Thyroid gland (tissue), 4 donors: ENCODE measurements around the gene HELZ. TPM values are rescaled to one million over a fixed set of nuclear protein-coding genes. Genes with fewer than 3 reads are reported as not detected.

Experiments
- DNase-seq, 2 donors: peaks; one replicate each; pipeline ENCODE4 v3.0.0-alpha.2; 2019
- H3K27ac ChIP-seq, 3 donors: fragments of 200-600 bp; sonication (generic); 1 replicate in 2 of 3; 2 replicates in 1 of 3; pipeline ENCODE4 v1.5.1; 2016 to 2019; ENCODE audit warnings: mild to moderate bottlenecking in 1 of 3, moderate library complexity in 1 of 3
- H3K27me3 ChIP-seq: fragments of 200-600 bp; sonication (generic); one replicate; pipeline ENCODE4 v1.5.1; 2019
- H3K36me3 ChIP-seq, 2 donors: fragments of 200-600 bp; sonication (generic); one replicate each; pipeline ENCODE4 v1.5.1; 2016 to 2019
- H3K4me1 ChIP-seq, 2 donors: fragments of 200-600 bp; sonication (generic); one replicate each; pipeline ENCODE4 v1.5.1; 2017 to 2019
- H3K4me3 ChIP-seq, 3 donors: fragments of 200-600 bp; sonication (generic); replicated peaks in 1 of 3; 1 replicate in 2 of 3; 2 replicates in 1 of 3; pipeline ENCODE4 v1.5.1; 2016; ENCODE audit warnings: mild to moderate bottlenecking in 1 of 3
- H3K9me3 ChIP-seq: fragments of 200-600 bp; sonication (generic); one replicate; pipeline ENCODE4 v1.5.1; 2017
- POLR2A ChIP-seq, 2 donors: fragments of 450-650 bp; IDR thresholded peaks; one replicate each; pipeline ENCODE4 v1.6.1; 2017; ENCODE audit warnings: antibody characterized with exemption in 2 of 2, mild to moderate bottlenecking in 2 of 2, moderate library complexity in 1 of 2
- WGBS, 2 donors: methylation state at CpG; one replicate each; pipeline ENCODE4 v1.1.5; 2017; 5-methylcytosine and 5-hydroxymethylcytosine counted together
- intact Hi-C: fragments of 100-400 bp; cut with DNase I; formaldehyde crosslinking; loops from one replicate; pipeline ENCODE4 v1.15.1; 2023
- total RNA-seq, 4 donors: library from RNA; depleted of rRNA; stranded (reverse); fragments of >200 nt; gene quantifications; one replicate each; pipeline ENCODE4 v1.2.3, GENCODE V29; 2016
- TF ChIP-seq, protein P1 (sequence below), 6 experiments: fragments of 200-600 bp in 3 of 6; fragments of 450-650 bp in 3 of 6; sonication (generic) in 3 of 6; IDR thresholded peaks; one replicate each; pipeline ENCODE4 v1.5.1; 2016 to 2019; ENCODE audit warnings: antibody characterized with exemption in 6 of 6, mild to moderate bottlenecking in 2 of 6, inconsistent platforms in 1 of 6, moderate library complexity in 1 of 6

The HELZ gene
- total RNA-seq, 4 donors from 2014 or later, result 63.4 to 134 (median 88.2) TPM

- H3K4me3 ChIP-seq, result no peak overlapping the region
- no peaks in the 10 kb centered on the region for H3K9me3 ChIP-seq
- no peaks in the 10 kb centered on the region for H3K4me1 ChIP-seq
- TF ChIP-seq, protein P1, sequence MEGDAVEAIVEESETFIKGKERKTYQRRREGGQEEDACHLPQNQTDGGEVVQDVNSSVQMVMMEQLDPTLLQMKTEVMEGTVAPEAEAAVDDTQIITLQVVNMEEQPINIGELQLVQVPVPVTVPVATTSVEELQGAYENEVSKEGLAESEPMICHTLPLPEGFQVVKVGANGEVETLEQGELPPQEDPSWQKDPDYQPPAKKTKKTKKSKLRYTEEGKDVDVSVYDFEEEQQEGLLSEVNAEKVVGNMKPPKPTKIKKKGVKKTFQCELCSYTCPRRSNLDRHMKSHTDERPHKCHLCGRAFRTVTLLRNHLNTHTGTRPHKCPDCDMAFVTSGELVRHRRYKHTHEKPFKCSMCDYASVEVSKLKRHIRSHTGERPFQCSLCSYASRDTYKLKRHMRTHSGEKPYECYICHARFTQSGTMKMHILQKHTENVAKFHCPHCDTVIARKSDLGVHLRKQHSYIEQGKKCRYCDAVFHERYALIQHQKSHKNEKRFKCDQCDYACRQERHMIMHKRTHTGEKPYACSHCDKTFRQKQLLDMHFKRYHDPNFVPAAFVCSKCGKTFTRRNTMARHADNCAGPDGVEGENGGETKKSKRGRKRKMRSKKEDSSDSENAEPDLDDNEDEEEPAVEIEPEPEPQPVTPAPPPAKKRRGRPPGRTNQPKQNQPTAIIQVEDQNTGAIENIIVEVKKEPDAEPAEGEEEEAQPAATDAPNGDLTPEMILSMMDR (IDR thresholded peaks at IDR 0.05), result no peak
- no peak for TF ChIP-seq POLR2A (IDR thresholded peaks at IDR 0.05)
- H3K27me3 ChIP-seq, result no peaks in the 10 kb centered on the region
- H3K36me3 ChIP-seq, result peaks cover 0 to 10% of the 10 kb centered on the region in 2 donors
- 94 to 96% methylated on average over 5 of the region's 5 CpGs for WGBS, 2 donors
- intact Hi-C loops, result no loop called here
- no peak for DNase-seq
- H3K27ac ChIP-seq, result no peak overlapping the region
Observed at GRCh38 chr17:67136191-67137025, 108.6 kb downstream of the HELZ start.

- Histone ChIP-seq H3K9me3 (no peaks in the 10 kb centered on the region), H3K27ac (no peak overlapping the region), H3K4me1 (no peaks in the 10 kb centered on the region), H3K36me3 (peaks cover 3 to 10% of the 10 kb centered on the region in 2 donors), H3K4me3 (no peak overlapping the region), H3K27me3 (no peaks in the 10 kb centered on the region)
- intact Hi-C loops, result no loop called here
- DNase-seq, result no peak
- TF ChIP-seq, protein P1 (IDR thresholded peaks at IDR 0.05), result no peak
- TF ChIP-seq POLR2A (IDR thresholded peaks at IDR 0.05), result no peak
Observed at GRCh38 chr17:67133161-67133560, 111.8 kb downstream of the HELZ start.

- Histone ChIP-seq H3K36me3 (peaks cover 6 to 10% of the 10 kb centered on the region in 2 donors), H3K4me1 (no peaks in the 10 kb centered on the region), H3K9me3 (no peaks in the 10 kb centered on the region), H3K27ac (no peak overlapping the region), H3K27me3 (no peaks in the 10 kb centered on the region), H3K4me3 (no peak overlapping the region)
- TF ChIP-seq, protein P1 (IDR thresholded peaks at IDR 0.05), result no peak
- no peak for TF ChIP-seq POLR2A (IDR thresholded peaks at IDR 0.05)
- WGBS, 2 donors, result 90 to 97% methylated on average over 1 of the region's 1 CpG
- no peak for DNase-seq
- intact Hi-C loops, result no loop called here
Observed at GRCh38 chr17:67132366-67132765, 112.6 kb downstream of the HELZ start.

DNA sequence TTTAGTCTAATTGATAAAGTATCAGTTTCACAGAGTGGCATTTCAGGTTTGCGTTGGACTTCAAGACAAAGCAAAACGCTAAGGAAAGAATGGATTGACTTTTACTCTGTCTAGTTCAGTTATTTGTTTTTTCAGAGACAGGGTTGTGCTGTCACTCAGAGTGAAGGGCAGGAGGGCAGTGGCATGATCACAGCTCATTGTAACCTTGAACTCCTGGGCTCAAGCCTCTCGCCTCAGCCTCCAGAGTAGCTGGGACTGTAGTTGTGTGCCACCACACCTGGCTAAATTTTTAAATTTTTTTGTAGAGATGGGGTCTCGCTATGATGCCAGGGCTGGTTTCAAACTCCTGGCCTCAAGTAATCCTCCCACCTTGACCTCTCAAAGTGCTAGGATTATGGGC lies 114.2 kb downstream of the HELZ start:
- no peak for TF ChIP-seq POLR2A (IDR thresholded peaks at IDR 0.05)
- TF ChIP-seq, protein P1 (IDR thresholded peaks at IDR 0.05), result no peak

GRCh38 chr17:67129283-67129682 lies 115.7 kb downstream of the HELZ start:
- intact Hi-C loops, result no loop called here
- TF ChIP-seq, protein P1 (IDR thresholded peaks at IDR 0.05), result no peak
- no peak for TF ChIP-seq POLR2A (IDR thresholded peaks at IDR 0.05)
- WGBS, 2 donors, result 92 to 95% methylated on average over 3 of the region's 3 CpGs
- Histone ChIP-seq H3K4me3 (no peak overlapping the region), H3K9me3 (no peaks in the 10 kb centered on the region), H3K27ac (no peak overlapping the region), H3K36me3 (peaks cover 4 to 6% of the 10 kb centered on the region in 2 donors), H3K4me1 (no peaks in the 10 kb centered on the region), H3K27me3 (no peaks in the 10 kb centered on the region)
- no peak for DNase-seq

More for the DNA sequence above, 114.2 kb downstream of the HELZ start:
- intact Hi-C loops, result no loop called here
- 93 to 98% methylated on average over 4 of the region's 4 CpGs for WGBS, 2 donors
- DNase-seq, result no peak
- Histone ChIP-seq H3K27me3 (no peaks in the 10 kb centered on the region), H3K4me3 (no peak overlapping the region), H3K4me1 (no peaks in the 10 kb centered on the region), H3K27ac (no peak overlapping the region), H3K9me3 (no peaks in the 10 kb centered on the region), H3K36me3 (peaks cover 4 to 6% of the 10 kb centered on the region in 2 donors)
